ENCODE measurements around the gene STK36. TPM values are rescaled to one million over a fixed set of nuclear protein-coding genes. Genes with fewer than 3 reads are reported as not detected.
A peak's percentile ranks its signal among the peaks of the same experiment; 100 is the strongest.

The STK36 gene
- total RNA-seq, 1 experiment from 2014 or later = 47.7 TPM

DNA sequence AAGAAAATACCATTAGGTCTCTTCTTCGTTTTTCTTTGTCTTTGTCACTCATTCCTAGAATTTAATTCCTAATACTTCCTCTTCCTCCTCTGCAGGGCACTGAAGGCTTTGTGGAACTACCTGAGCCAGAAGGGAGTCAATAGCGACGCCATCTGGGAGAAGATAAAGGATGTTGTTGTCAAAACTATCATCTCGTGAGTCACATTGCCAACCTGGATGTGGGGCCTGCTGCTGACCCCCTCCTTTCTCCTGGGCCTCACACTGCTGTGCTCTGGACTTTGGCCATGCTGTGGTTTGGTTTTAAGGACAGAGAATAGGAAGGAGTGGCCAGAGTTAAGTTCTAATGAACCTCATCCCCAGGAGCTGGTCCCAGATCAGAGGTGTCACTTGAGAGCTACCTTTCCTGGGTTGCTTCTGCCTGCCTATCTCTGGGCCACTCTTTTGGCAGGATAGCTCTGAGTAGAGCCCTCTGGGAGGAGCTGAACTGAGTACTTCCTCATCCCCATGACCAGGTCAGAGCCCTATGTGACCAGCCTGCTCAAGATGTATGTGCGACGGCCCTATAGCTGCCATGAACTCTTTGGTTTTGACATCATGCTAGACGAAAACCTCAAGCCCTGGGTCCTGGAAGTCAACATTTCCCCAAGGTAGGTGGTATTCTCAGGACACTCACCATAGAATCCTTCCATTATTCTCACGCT, 77.0 kb downstream of the STK36 start:
- CTCF ChIA-PET = interaction anchor here (0.7 to 1.7 kb wide), 2 partner anchors 24 to 98 kb away, joined by 3 to 9 read pairs; no protein-coding TSS in a partner anchor
- H3K4me3 Mint-ChIP-seq = no peak overlapping the region
- H3K9me3 Mint-ChIP-seq = no peaks in the 10 kb centered on the region
- DNase-seq (ENCODE audit: low spot score) (no peak), ATAC-seq (no peak)
- POLR2A ChIA-PET = interaction anchor here (0.7 kb wide), 1 partner anchor 17 kb away, joined by 8 read pairs; no protein-coding TSS in a partner anchor
- H3K4me1 Mint-ChIP-seq = no peaks in the 10 kb centered on the region
- peaks cover 89% of the 10 kb centered on the region for H3K36me3 Mint-ChIP-seq
- no peak overlapping the region for H3K27ac Mint-ChIP-seq
- H3K27me3 Mint-ChIP-seq (ENCODE audit: low read depth) = no peaks in the 10 kb centered on the region
- TF ChIP-seq, protein P1, sequence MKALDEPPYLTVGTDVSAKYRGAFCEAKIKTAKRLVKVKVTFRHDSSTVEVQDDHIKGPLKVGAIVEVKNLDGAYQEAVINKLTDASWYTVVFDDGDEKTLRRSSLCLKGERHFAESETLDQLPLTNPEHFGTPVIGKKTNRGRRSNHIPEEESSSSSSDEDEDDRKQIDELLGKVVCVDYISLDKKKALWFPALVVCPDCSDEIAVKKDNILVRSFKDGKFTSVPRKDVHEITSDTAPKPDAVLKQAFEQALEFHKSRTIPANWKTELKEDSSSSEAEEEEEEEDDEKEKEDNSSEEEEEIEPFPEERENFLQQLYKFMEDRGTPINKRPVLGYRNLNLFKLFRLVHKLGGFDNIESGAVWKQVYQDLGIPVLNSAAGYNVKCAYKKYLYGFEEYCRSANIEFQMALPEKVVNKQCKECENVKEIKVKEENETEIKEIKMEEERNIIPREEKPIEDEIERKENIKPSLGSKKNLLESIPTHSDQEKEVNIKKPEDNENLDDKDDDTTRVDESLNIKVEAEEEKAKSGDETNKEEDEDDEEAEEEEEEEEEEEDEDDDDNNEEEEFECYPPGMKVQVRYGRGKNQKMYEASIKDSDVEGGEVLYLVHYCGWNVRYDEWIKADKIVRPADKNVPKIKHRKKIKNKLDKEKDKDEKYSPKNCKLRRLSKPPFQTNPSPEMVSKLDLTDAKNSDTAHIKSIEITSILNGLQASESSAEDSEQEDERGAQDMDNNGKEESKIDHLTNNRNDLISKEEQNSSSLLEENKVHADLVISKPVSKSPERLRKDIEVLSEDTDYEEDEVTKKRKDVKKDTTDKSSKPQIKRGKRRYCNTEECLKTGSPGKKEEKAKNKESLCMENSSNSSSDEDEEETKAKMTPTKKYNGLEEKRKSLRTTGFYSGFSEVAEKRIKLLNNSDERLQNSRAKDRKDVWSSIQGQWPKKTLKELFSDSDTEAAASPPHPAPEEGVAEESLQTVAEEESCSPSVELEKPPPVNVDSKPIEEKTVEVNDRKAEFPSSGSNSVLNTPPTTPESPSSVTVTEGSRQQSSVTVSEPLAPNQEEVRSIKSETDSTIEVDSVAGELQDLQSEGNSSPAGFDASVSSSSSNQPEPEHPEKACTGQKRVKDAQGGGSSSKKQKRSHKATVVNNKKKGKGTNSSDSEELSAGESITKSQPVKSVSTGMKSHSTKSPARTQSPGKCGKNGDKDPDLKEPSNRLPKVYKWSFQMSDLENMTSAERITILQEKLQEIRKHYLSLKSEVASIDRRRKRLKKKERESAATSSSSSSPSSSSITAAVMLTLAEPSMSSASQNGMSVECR (CRISPR knock-in tag; IDR thresholded peaks at IDR 0.05; ENCODE audit: borderline replicate concordance) = no peak
- TF ChIP-seq GABPB1 (CRISPR knock-in tag; IDR thresholded peaks at IDR 0.05) = peak; percentile 61; the same call in 1 of the 2 replicates

Other genes with a start within 250 kb of the STK36 start
- 18.6 to 21.6 TPM (median 20.2 TPM) in 3 replicates for gene USP37, start 103.7 kb upstream of the STK36 start, total RNA-seq (2021)
- 61.9 to 67.0 TPM (median 62.6 TPM) in 3 replicates for gene CNOT9, start 103.2 kb upstream of the STK36 start, total RNA-seq (2021)
- gene PLCD4, start 64.2 kb upstream of the STK36 start, total RNA-seq (2021) = 0.11 to 0.28 TPM (median 0.14 TPM) in 3 replicates
- gene ZNF142, start 12.5 kb upstream of the STK36 start, total RNA-seq (2021) = 25.1 to 33.5 TPM (median 28.7 TPM) in 3 replicates
- gene BCS1L, start 12.4 kb upstream of the STK36 start, total RNA-seq (2021) = 31.4 to 35.4 TPM (median 32.7 TPM) in 3 replicates
- 20.3 to 25.1 TPM (median 23.9 TPM) in 3 replicates for gene RNF25, start 84 bp upstream of the STK36 start, total RNA-seq (2021)
- 73.7 to 87.4 TPM (median 77.1 TPM) in 3 replicates for gene TTLL4, start 38.7 kb downstream of the STK36 start, total RNA-seq (2021)
- gene CYP27A1, start 110.1 kb downstream of the STK36 start, total RNA-seq (2021) = 5.6 to 9.3 TPM (median 8.1 TPM) in 3 replicates
- gene PRKAG3, start 159.7 kb downstream of the STK36 start, total RNA-seq (2021) = not detected in 3 replicates
- not detected in 3 replicates for gene WNT6, start 187.7 kb downstream of the STK36 start, total RNA-seq (2021)
- not detected in 3 replicates for gene WNT10A, start 208.8 kb downstream of the STK36 start, total RNA-seq (2021)

Measured in WTC11 (cell line).